Epithelial cell of proximal tubule (primary cell): ENCODE data around the gene TMA7. TPM values are rescaled to one million over a fixed set of nuclear protein-coding genes. Genes with fewer than 3 reads are reported as not detected.
A peak's percentile ranks its signal among the peaks of the same experiment; 100 is the strongest.

Source experiments
- DNase-seq: peaks from one replicate; pipeline ENCODE4 v3.0.0-alpha.2; 2011; ENCODE audit warnings: low read depth
- H3K4me3 ChIP-seq: 2 replicates; pipeline ENCODE4 v1.5.1; 2011; ENCODE audit warnings: low read depth, mild to moderate bottlenecking, low read length
- CTCF ChIP-seq: conservative IDR thresholded peaks from 2 replicates; pipeline ENCODE4 v1.5.1; 2012; ENCODE audit warnings: low read depth, mild to moderate bottlenecking, low read length
- total RNA-seq: library from RNA; depleted of rRNA; stranded (reverse); fragments of >200 nt; gene quantifications from 2 replicates; pipeline ENCODE4 v1.2.3, GENCODE V29; 2015

The TMA7 gene
- total RNA-seq, 1 donor from 2014 or later = 687 TPM

GRCh38 chr3:48432411-48433371 is 7.4 kb upstream of the TMA7 start:
- H3K4me3 ChIP-seq = peak overlapping the region; percentile 38
- TF ChIP-seq CTCF = peak; percentile 47
- DNase-seq = no peak

GRCh38 chr3:48433472-48434118 is 6.5 kb upstream of the TMA7 start:
- peak overlapping the region; percentile 38 for H3K4me3 ChIP-seq
- DNase-seq = peak; percentile 70
- TF ChIP-seq CTCF = no peak

- no peak overlapping the region for H3K4me3 ChIP-seq
- no peak for DNase-seq
- no peak for TF ChIP-seq CTCF
Observed at GRCh38 chr3:48434591-48435222, 5.3 kb upstream of the TMA7 start.

GRCh38 chr3:48435223-48435595 is 4.8 kb upstream of the TMA7 start:
- H3K4me3 ChIP-seq = no peak overlapping the region
- no peak for TF ChIP-seq CTCF
- DNase-seq = no peak

- DNase-seq = no peak
- no peak overlapping the region for H3K4me3 ChIP-seq
- TF ChIP-seq CTCF = peak; percentile 100
Observed at GRCh38 chr3:48435774-48436476, 4.1 kb upstream of the TMA7 start.

GRCh38 chr3:48436477-48436787 is 3.6 kb upstream of the TMA7 start:
- TF ChIP-seq CTCF = no peak
- DNase-seq = no peak
- no peak overlapping the region for H3K4me3 ChIP-seq
